Measurements from ENCODE around the gene KHDC3L. TPM values are rescaled to one million over a fixed set of nuclear protein-coding genes. Genes with fewer than 3 reads are reported as not detected.

Gene KHDC3L
- total RNA-seq, 4 donors from 2014 or later: not detected

GRCh38 chr6:73368675-73369074 lies 6.2 kb downstream of the KHDC3L start:
- DNase-seq (ENCODE audit: low spot score in 2 of 2): no peak
- TF ChIP-seq, protein P1, sequence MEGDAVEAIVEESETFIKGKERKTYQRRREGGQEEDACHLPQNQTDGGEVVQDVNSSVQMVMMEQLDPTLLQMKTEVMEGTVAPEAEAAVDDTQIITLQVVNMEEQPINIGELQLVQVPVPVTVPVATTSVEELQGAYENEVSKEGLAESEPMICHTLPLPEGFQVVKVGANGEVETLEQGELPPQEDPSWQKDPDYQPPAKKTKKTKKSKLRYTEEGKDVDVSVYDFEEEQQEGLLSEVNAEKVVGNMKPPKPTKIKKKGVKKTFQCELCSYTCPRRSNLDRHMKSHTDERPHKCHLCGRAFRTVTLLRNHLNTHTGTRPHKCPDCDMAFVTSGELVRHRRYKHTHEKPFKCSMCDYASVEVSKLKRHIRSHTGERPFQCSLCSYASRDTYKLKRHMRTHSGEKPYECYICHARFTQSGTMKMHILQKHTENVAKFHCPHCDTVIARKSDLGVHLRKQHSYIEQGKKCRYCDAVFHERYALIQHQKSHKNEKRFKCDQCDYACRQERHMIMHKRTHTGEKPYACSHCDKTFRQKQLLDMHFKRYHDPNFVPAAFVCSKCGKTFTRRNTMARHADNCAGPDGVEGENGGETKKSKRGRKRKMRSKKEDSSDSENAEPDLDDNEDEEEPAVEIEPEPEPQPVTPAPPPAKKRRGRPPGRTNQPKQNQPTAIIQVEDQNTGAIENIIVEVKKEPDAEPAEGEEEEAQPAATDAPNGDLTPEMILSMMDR (IDR thresholded peaks at IDR 0.05): no peak
- no peak for TF ChIP-seq EP300 (IDR thresholded peaks at IDR 0.05)
- TF ChIP-seq POLR2A (IDR thresholded peaks at IDR 0.05): no peak
- Histone ChIP-seq H3K4me3 (no peak overlapping the region), H3K36me3 (no peaks in the 10 kb centered on the region), H3K4me1 (no peaks in the 10 kb centered on the region), H3K9me3 (peaks cover 0 to 33% (median 0%) of the 10 kb centered on the region in 4 donors), H3K27ac (no peak overlapping the region), H3K27me3 (no peaks in the 10 kb centered on the region)
- 81 to 89% methylated on average over 4 of the region's 4 CpGs for WGBS, 2 donors

DNA sequence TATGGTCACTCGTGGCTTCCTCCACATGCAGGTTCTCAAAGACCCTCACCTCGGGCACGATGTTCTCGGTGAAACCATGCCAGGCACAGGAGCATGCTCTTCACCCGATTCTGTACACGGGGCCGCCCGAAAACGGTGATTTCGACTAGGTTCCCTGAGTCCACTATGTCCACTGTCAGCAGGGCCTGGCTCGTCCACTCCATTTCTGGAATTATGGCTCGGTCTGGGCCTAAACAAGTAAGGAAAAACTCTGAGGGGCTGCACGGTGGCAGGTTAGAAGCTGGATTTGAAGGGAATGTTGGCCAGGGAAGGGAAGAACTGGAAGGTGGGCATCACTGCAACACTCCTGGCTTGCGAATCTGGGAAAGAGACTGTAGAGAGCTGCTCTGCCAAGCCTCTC lies 6.7 kb downstream of the KHDC3L start:
- WGBS, 2 donors: 93% methylated on average over 14 of the region's 14 CpGs
- no peaks in the 10 kb centered on the region for H3K27me3 ChIP-seq
- H3K27ac ChIP-seq: no peak overlapping the region
- H3K36me3 ChIP-seq: no peaks in the 10 kb centered on the region
- no peak overlapping the region for H3K4me3 ChIP-seq
- no peaks in the 10 kb centered on the region for H3K4me1 ChIP-seq
- TF ChIP-seq, protein P1 (IDR thresholded peaks at IDR 0.05): no peak
- TF ChIP-seq EP300 (IDR thresholded peaks at IDR 0.05): no peak
- TF ChIP-seq POLR2A (IDR thresholded peaks at IDR 0.05): no peak
- H3K9me3 ChIP-seq: peaks cover 0 to 33% (median 0%) of the 10 kb centered on the region in 4 donors
- DNase-seq (ENCODE audit: low spot score in 2 of 2): no peak

DNA sequence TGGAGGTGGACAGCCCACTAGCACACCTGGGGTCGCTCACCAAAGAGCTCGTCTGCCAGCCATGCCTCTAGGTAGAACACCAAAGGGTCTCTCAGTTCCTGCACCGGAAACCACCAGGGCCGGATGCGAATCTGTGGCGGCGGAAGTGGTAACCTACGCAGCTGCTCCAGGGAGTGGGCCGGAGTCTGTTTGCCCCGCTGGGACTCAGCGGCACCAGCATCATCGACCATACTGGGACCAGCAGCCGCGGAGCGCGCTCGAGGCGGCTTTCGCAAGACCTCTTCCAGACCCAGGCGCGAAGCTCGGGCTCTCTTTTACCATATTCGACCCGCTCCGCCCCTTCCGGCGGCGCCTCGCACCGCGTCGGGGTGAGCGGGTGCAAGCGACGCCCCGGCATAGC lies 7.1 kb downstream of the KHDC3L start, which contains the start of gene OOEP:
TSS of gene OOEP (minus strand) at position 335 of the 400 bp plus-strand sequence. CDS start at position 230, 105 bp downstream.
- H3K4me1 ChIP-seq: no peaks in the 10 kb centered on the region
- DNase-seq (ENCODE audit: low spot score in 2 of 2): no peak
- H3K4me3 ChIP-seq: no peak within 1 kb of the TSS
- peaks cover 0 to 33% (median 0%) of the 10 kb centered on the region in 4 donors for H3K9me3 ChIP-seq
- H3K27ac ChIP-seq: no peak within 1 kb of the TSS
- 92 to 97% methylated on average over 36 of the region's 36 CpGs for WGBS, 2 donors
- H3K27me3 ChIP-seq: no peaks in the 10 kb centered on the region
- no peak for TF ChIP-seq EP300 (IDR thresholded peaks at IDR 0.05)
- no peak for TF ChIP-seq POLR2A (IDR thresholded peaks at IDR 0.05)
- H3K36me3 ChIP-seq: no peaks in the 10 kb centered on the region

DNA sequence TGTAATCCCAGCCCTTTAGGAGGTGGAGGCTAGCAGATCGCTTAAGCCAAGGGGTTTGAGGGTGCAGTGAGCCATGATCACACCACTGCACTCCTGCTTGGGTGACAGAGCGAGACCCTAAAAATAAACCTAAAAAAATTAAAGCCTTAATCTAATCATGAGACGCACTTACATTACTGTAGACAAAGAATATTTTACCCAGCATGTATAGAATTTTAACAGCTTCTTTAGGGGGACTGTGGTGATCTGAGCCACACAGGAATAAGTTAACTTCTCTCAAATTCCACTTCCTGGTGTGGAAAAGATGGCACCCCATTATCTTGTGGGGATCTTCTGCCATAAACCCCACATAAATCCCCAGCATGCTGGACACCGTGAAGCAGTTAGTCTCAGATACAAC lies 9.5 kb downstream of the KHDC3L start:
- Histone ChIP-seq H3K27me3 (no peaks in the 10 kb centered on the region), H3K9me3 (peaks cover 0 to 33% (median 0%) of the 10 kb centered on the region in 4 donors), H3K4me1 (no peaks in the 10 kb centered on the region), H3K4me3 (no peak overlapping the region), H3K36me3 (no peaks in the 10 kb centered on the region), H3K27ac (no peak overlapping the region)
- no peak for TF ChIP-seq POLR2A (IDR thresholded peaks at IDR 0.05)
- no peak for TF ChIP-seq EP300 (IDR thresholded peaks at IDR 0.05)
- TF ChIP-seq, protein P1 (IDR thresholded peaks at IDR 0.05): no peak
- WGBS, 2 donors: 95 to 100% methylated on average over 4 of the region's 4 CpGs
- no peak for DNase-seq (ENCODE audit: low spot score in 2 of 2)

- no peaks in the 10 kb centered on the region for H3K4me1 ChIP-seq
- no peak overlapping the region for H3K27ac ChIP-seq
- H3K9me3 ChIP-seq: peaks cover 0 to 33% (median 0%) of the 10 kb centered on the region in 4 donors
- WGBS, 2 donors: 88 to 89% methylated on average over 10 of the region's 10 CpGs
- TF ChIP-seq, protein P1 (IDR thresholded peaks at IDR 0.05): no peak
- TF ChIP-seq POLR2A (IDR thresholded peaks at IDR 0.05): no peak
- TF ChIP-seq EP300 (IDR thresholded peaks at IDR 0.05): no peak
- no peaks in the 10 kb centered on the region for H3K36me3 ChIP-seq
- H3K27me3 ChIP-seq: no peaks in the 10 kb centered on the region
- DNase-seq (ENCODE audit: low spot score in 2 of 2): no peak
- no peak overlapping the region for H3K4me3 ChIP-seq
Measured at GRCh38 chr6:73372516-73372915, 10.1 kb downstream of the KHDC3L start.

DNA sequence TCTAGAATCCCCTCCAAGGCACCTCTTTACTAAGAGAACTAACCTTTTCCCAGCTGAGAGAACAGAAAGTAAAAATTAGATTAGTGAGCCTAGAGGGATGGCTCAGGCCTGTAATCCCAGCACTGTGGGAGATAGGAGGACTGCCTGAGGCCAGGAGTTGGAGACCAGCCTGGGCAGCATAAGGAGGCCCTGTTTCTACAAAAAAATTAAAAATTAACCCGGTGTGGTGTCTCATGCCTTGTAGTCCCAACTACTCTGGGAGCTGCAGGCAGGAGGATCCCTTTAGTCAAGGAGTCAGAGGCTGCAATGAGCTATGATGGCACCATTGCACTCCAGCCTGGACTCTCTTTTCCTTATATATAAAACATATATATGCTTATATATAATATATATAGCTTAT lies 12.8 kb downstream of the KHDC3L start:
- TF ChIP-seq, protein P1 (IDR thresholded peaks at IDR 0.05): no peak
- TF ChIP-seq POLR2A (IDR thresholded peaks at IDR 0.05): no peak
- TF ChIP-seq EP300 (IDR thresholded peaks at IDR 0.05): no peak
- Histone ChIP-seq H3K4me1 (no peaks in the 10 kb centered on the region), H3K27ac (no peak overlapping the region), H3K9me3 (peaks cover 0 to 26% (median 0%) of the 10 kb centered on the region in 4 donors), H3K4me3 (no peak overlapping the region), H3K36me3 (no peaks in the 10 kb centered on the region), H3K27me3 (no peaks in the 10 kb centered on the region)
- DNase-seq (ENCODE audit: low spot score in 2 of 2): no peak
- WGBS, 2 donors: 78 to 86% methylated on average over 1 of the region's 1 CpG
